ENCODE measurements around the gene ZNF577.
"Not testable (repeated sequence)": the region's sequence is repeated elsewhere in the genome, so short reads cannot be mapped to it uniquely, and the experiment has no call there.

The ZNF577 gene

DNA sequence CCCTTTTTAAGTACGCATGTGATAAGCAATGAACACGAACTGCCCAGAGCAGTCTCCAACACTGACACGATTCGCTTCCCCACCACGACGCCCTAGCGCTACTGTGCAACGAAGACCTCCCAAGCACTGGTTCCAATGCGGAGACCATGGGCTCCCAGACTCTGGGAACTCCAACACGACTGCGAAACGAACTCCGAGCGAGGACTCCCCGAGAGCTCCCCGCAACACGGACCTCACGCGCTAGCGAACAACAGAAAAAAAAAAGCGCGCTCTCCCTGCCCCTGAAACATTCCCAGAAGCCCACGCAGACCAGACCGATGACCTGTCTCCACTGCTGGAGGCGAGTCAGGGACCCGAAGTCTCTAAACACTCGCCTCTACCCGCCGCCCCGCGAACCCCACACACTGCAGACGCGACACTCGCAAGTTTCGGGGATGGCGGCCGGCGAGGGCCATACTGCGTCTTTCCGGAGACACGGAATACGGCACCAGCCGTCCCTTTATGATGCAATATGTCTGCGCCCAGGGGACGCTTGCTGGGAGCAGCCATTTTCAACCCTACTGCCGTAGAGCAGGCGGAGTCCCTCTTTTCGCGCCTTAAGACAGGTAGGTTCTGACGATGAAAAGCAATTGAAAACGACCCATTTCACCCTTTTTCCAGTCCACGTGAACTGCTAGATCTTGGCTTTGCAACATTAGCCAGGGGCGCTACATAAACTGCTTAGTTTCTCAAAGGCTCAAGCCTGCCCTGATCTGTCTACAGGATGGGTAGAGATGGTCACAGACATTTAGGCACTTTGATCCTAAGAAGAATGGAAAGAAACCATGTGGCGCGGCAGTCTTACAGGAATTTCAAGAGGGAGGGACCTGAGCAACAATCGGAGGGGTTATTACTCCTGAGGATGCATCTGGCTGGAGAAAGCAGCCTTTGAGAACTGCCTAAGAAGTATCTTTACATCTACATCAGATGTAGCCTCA, at the start of gene ZNF577:
ZNF577 (minus strand) TSS at position 430 of the 977 bp plus-strand sequence. CDS start 7,569 bp downstream, outside the sequence.
- DNase-seq (ENCODE audit: low spot score) = peak; percentile 58

DNA sequence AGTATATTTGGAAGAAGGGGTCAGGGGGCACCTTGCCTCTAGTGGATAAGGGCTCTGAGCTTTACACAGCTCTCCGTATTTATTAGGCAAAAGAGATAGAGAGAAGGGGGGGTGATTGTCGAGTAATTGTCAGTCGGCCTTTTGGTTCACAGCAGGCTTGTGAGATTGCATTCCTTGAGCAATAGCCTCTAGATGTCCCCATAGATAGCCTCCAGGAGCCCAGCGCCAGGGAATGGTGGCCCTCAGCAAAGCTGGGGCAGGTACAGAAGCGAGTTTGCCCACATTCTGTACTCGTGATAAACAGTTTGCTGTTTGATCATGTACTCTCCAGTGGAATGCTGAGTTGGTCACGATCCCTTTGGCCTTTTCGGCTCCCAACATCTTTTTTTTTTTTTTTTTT, 44.2 kb upstream of the ZNF577 start:
- DNase-seq (ENCODE audit: low spot score) = no peak

DNA sequence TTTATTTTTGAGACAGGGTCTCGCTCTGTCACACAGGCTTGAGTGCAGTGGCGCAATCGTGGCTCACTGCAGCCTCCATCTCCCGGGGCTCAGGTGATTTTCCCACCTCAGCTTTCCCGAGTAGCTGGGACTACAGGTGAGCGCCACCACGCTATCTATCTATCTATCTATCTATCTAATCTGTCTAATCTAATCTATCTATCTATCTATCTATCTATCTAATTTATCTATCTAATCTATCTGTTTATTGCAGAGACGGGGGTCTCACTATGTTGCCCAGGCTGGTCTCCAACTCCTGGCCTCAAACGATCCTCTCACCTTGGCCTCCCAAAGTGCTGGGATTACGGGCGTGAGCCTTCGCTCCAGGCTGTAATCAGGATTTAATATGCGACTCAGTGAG, 40.1 kb upstream of the ZNF577 start:
- no peak for DNase-seq (ENCODE audit: low spot score)

DNA sequence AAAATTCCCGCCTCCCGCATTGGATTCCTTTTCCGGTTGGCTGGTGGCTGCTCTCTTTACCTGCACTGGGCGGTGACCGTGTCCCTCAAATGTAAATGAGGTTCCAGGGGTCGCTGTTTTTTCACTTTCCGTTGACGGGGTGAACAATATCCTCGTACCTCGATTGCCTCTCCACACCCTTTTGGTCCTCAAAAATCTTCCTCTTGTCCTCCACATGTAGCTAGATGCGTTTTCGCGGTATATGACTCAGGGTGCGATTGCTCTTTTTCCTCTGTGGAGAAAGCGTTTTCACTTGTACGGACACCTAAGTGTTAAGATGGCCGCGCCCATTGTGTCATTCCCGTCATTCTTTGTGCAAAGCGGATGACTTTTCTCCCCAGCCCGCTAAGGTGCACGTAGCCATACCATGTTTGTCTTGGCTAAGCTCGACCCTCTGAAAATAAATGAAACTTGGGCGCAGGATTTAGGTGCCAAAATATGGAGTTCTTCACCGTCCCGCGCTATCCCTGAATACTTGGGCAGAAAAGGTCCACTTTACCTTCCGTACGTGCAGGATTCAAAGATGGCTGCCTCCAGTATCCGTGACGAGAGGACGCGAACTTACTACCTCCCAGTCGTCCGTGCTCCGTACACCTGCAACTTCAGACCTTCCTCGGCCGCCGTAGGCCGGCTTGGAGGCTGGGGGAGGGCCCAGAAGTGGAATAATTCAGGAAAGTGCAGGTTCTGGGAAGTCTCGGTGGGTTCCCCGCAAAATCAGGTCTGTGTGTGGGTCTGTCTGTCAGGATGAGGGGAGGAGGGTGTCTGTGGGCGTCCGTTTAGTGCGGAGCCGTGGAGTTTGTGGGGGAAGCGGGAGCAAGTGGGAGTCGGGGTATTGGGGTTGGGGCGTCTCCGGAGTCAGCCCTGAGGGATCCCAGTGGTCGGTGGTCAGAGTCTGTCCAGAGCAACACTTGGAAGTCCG, 39.3 kb upstream of the ZNF577 start, which contains the start of gene ZNF613:
ZNF613 (plus strand) TSS at position 689 of the 958 bp plus-strand sequence. CDS start 8,749 bp downstream, outside the sequence.
- DNase-seq (ENCODE audit: low spot score) = peak; percentile 85

DNA sequence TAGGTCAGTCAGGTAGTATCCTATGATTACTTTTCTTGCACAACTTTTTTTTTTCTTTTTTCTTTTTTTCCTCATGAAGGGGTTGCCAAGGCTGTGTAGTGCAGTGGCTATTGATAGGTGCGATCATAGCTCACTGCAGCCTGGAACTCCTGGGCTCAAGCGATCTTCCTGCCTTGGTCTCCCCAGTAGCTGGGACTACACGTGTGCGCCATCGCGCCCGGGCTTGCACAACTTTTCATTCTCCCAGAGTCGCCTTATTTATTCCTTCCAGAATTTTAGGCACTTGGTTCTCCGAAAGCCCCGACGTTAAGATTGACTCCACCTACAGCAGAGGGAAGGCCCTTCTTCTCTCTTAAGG, 38.7 kb upstream of the ZNF577 start:
- DNase-seq (ENCODE audit: low spot score) = no peak

DNA sequence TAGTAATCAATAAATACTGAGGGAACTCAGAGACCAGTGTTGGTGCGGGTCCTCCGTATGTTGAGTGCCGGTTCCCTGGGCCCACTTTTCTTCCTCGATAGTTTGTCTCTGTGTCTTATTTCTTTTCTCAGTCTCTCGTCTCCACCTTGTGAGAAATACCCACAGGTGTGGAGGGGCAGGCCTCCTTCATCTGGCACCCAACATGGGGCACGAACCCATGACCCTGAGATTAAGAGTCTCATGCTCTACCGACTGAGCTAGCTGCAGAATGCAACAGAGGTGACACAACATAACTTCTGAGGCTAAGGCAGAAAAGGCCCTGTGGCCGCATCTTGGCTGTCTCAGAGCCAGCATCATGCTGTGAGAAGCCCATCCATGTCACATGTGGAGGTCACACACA, 34.2 kb upstream of the ZNF577 start:
- DNase-seq (ENCODE audit: low spot score) = no peak

DNA sequence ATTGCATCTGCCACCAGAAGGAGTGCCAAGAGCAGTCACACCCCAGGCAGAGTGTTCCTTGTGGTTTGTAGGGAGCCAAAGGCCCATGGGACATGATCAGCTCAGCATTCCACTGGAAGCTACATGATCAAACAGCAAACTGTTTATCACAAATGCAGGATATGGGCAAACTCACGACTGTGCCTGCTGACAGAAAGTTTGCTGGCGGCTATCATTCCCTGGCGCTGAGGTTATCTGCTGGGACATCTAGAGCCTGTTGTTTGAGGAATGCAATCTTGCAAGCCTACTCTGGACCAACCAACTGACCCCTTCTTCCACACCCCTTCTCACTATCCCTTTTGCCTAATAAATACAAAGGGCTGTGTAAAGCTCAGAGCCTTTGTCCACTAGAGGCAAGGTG, 31.9 kb upstream of the ZNF577 start:
- no peak for DNase-seq (ENCODE audit: low spot score)

DNA sequence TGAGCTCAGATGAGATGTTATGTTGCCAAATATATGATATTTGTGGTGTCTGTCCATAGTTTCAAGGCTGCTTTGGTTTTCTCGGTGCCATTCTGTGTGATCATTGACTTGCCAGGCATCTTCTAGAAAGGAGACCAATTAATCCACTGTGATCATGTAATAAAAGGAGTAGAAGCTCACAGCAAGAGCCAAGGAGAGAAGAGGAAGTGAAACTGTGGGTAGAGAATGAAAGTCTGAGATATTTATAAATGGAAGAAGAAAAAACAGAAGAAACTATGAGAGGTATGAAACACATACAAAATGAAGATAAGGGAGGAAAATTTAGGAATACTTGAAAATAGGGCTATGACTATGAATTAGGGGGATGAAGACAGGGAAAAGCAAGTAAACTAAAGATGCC, 28.4 kb upstream of the ZNF577 start:
- no peak for DNase-seq (ENCODE audit: low spot score)

DNA sequence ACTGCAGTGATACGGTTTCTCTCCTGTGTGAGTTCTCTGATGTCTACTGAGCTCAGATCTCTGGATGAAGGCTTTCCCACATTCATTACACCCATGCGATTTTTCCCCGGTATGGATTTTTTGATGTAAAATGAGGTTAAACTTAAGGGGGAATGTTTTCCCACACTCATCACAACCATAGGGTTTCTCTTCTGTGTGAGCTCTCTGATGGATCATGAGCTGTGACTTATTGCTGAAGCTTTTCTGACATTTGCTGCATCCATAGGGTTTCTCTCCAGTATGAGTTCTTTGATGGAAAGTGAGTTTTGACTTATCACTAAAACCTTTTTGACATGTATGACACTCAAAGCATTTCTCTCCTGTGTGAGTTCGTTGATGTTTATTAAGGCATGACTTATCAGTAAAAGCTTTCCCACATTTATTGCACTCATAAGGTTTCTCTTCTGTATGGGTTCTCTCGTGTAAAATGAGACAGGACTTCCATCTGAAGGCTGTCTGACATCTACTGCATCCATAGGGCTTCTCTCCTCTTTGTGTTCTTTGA, 27.6 kb upstream of the ZNF577 start:
- DNase-seq (ENCODE audit: low spot score) = no peak

DNA sequence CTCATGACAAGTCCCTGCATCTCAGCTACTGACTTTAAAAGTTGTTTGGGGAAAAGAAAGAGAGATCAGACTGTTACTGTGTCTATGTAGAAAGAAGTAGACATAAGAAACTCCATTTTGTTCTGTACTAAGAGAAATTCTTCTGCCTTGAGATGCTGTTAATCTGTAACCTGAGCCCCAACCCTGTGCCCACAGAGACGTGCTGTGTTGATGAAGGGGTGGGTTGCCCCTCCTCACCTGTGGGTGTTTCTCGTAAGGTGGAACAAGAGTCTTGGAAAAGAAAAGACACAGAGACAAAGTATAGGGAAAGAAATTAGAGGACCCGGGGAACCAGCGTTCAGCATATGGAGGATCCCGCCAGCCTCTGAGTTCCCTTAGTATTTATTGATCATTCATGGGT, 20.2 kb upstream of the ZNF577 start:
- not testable (repeated sequence) for DNase-seq (ENCODE audit: low spot score)

DNA sequence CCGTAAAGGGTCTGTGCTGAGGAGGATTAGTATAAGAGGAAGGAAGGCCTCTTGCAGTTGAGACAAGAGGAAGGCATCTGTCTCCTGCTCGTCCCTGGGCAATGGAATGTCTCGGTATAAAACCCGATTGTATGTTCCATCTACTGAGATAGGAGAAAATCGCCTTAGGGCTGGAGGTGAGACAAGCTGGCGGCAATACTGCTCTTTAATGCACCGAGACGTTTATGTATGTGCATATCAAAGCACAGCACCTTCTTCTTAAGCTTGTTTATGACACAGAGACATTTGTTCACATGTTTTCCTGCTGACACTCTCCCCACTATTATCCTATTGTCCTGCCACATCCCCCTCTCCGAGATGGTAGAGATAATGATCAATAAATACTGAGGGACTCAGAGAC, 18.4 kb upstream of the ZNF577 start:
- DNase-seq (ENCODE audit: low spot score) = not testable (repeated sequence)

DNA sequence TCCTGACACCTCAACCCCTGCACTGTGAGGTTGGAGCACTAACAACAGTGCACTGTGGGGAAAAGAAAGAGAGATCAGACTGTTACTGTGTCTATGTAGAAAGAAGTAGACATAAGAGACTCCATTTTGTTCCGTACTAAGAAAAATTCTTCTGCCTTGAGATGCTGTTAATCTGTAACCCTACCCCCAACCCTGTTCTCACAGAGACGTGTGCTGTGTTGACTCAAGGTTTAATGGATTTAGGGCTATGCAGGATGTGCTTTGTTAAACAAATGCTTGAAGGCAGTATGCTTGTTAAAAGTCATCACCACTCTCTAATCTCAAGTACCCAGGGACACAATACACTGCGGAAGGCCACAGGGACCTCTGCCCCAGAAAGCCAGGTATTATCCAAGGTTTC, 17.9 kb upstream of the ZNF577 start:
- DNase-seq (ENCODE audit: low spot score) = not testable (repeated sequence)

DNA sequence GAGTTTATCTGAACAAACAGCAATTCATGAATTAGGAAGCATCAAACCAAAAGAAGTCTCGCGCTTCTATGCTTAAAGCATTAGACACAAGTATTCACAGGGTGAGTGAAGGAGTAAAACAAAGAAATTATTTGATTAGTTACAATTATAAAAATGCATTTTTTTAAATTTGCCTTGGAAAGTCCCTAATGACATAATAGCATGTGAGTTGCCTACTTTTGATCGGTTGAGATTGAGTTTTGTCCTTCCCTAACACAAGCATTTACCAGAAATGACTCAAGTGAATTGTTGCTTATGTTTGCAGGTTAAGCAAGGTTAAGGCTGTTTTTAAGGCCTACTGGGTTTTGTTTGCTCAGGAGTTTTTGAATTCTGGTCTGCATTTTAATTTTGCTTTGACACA, 17.5 kb upstream of the ZNF577 start:
- no peak for DNase-seq (ENCODE audit: low spot score)

DNA sequence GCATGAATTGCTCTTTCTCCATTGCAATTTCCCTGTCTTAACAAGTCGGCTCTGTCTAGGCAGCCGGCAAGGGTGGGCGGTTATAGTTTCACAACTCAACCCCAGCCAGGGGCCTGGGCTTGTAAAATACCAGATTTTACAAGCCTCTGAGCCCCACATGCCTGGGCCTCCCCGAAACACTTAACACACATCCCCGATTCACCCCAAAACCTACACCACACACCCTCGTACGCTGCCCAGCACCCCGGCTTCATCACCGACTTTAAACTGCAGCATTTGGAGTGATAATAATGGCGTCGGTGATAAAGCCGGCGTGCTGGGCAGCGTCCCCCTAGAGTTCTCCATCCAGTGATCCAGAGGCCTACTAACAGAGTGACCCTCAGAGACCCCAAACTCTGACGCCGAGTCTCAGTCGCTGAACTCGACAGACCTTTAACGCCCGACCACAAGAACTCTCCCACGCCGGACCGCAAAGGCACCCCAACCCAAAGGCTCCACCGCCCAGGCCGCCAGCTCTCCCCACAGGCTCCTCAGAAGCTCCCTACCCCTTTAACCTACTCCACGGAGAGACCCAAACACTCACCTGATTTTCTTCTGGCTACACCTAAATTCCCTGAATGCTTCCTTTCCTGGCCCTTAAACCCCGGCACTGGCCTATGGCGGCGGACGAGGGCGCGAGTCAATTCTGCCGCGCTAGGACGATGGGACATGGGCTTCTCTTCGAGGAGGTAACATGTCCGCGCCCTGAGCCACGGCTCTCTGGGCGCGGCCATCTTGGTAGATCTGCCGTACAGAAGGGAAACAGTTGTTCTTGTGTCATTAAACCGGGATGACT, 16.8 kb upstream of the ZNF577 start, which contains the start of gene ZNF649:
ZNF649 (minus strand) TSS at position 687 of the 835 bp plus-strand sequence. CDS start 4,910 bp downstream, outside the sequence.
- DNase-seq (ENCODE audit: low spot score) = peak; percentile 79

DNA sequence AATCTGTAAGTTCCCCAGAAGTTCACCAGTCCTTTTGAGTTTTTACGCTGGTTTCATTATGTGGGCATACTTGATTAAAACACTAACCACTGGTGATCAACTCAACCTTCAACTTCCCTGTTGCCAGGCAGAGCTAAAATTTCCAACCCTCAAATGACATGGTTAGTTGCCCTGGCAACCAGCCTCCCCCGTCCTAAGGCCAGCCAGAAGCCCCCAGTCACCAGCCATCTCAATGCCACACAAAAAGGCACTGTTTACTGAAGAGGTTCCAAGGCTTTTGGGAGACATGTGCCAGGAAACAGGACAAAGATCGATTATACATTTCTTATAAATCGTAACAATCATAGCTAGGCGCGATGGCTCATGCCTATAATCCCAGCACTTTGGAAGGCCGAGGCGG, 15.4 kb upstream of the ZNF577 start:
- DNase-seq (ENCODE audit: low spot score) = no peak

DNA sequence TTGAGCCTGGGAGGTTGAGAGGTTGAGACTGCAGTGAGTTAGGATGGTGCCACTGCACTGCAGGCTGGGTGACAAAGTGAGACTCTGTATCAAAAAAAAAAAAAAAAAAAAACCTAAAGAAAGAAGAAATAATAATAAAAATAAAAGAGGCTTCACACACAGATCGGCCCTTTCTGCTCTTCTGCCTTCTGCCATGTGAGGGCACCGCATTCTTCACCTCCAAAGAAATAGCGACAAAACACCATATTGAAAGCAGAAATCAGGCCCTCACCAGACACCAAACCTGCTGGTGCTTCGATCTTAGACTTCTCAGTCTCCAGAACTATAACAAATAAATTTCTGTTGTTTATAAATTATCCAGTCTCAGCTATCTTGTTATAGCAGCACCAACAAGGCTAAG, 14.1 kb upstream of the ZNF577 start:
- no peak for DNase-seq (ENCODE audit: low spot score)

DNA sequence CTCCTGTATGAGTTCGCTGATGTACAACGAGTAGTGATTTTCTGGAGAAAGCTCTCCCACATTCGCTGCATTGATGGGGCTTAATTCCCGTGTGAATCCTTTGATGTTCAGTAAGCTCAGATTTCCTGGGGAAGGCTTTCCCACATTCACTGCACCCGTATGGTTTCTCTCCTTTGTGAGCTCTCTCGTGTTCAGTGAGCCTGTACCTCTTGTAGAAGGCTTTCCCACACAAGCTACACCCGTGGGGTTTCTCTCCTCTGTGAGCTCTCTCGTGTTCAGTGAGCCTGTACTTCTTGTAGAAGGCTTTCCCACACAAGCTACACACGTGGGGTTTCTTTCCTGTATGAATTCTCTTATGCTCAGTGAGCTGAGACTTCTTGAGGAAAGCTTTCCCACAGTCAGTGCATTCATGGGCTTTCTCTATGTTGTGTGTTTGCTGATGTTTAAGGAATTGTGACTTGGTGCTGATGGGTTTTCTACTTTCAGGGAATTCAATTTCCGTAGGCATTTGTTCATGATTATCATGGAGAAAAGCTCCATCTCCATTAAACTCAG, 3.5 kb upstream of the ZNF577 start:
- no peak for DNase-seq (ENCODE audit: low spot score)

DNA sequence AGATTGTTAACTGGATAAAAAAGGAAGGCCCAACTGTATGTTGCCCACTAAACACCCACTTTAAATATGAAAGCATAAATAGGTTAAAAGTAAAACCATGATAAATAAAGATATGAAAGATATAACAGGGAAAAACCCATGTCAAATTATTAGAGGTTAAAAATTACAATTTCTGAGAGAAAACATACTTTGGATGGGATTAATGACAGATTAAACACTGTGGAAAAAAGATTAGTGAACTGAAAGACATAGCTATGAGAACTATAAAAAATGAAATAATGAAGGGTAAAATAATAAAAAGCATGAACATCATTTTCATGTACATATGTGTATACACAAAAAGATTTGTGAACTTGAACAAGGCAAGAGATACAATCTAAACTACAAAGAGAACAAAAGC, 2.2 kb upstream of the ZNF577 start:
- DNase-seq (ENCODE audit: low spot score) = no peak

DNA sequence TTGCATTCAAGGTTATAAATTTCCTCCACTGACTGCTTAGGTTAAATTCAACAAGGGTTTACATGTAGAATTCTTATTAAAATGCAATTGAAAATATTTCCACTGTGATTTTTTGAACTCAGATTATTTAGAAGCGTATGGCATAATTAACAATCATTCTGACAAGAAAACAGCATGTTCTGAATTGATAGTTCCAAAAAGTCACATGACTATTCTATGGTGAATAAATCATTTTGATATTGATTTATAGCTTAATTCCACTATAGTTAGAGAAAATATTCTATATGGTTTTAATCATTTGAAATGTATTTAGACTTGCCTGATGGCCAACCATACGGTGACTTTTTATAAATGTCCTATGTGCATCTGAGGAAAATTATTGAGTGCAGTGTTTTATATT, 3.0 kb downstream of the ZNF577 start:
- DNase-seq (ENCODE audit: low spot score) = no peak

DNA sequence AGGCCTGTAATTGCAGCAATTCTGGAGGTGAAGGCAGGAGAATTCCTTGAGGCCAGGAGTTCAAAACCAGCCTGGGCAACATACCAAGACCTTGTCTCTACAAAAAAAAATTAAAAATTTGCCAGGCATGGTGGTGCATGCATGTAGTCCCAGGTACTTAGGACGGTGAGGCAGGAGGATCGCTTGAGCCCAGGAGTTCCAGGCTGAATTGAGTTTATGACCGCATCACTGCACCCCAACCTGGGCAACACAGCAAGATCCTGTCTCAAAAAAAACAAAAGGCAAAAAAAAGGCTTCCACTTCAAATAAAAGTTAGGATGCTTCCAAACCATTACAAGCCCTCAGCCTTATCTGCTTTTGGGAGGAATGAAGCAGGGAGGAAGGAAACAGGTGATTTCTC, 5.2 kb downstream of the ZNF577 start:
- DNase-seq (ENCODE audit: low spot score) = no peak

DNA sequence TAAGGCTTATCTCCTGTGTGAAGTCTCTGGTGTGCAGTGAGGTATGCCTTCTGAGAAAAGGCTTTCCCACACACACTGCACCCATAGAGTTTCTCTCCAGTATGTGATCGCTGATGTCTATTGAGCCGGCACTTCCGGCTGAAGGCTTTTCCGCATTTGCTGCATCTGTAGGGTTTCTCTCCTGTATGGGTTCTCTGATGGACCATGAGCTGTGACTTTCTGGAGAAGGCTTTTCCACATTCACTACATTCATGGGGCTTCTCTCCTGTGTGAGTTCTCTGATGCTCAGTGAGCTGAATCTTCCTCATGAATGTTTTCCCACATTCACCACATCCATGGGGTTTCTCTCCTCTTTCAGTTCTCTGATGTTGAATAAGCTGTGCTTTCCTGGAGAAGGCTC, 14.7 kb downstream of the ZNF577 start:
- no peak for DNase-seq (ENCODE audit: low spot score)
